Measurements from ENCODE around the gene SARDH. TPM values are rescaled to one million over a fixed set of nuclear protein-coding genes. Genes with fewer than 3 reads are reported as not detected.

The SARDH gene
- total and polyA plus RNA-seq, 2 of the 13 experiments (the other 11 are each of a cell fraction or from before 2014, with no cell fraction given) = 11.6 to 34.9 TPM

GRCh38 chr9:133738640-133739225 lies 581 bp upstream of the SARDH start (continued):
- TF ChIP-seq GLMP (CRISPR knock-in tag; IDR thresholded peaks at IDR 0.05; ENCODE audit: borderline replicate concordance) = no peak
- TF ChIP-seq MBNL3 (CRISPR knock-in tag; conservative IDR thresholded peaks at IDR 0.05) = no peak
- no peak for TF ChIP-seq NFE2L1 (CRISPR knock-in tag; IDR thresholded peaks at IDR 0.05; ENCODE audit: borderline replicate concordance)
- TF ChIP-seq ZNF558 (CRISPR knock-in tag; IDR thresholded peaks at IDR 0.05; ENCODE audit: borderline replicate concordance) = no peak
- TF ChIP-seq MZF1 (CRISPR knock-in tag; IDR thresholded peaks at IDR 0.05; ENCODE audit: borderline replicate concordance) = 0 out of 2 replicates have a peak, but pooled peaks have one; percentile 17
- TF ChIP-seq SATB2 (CRISPR knock-in tag; IDR thresholded peaks at IDR 0.05) = no peak
- TF ChIP-seq WIZ (CRISPR knock-in tag; IDR thresholded peaks at IDR 0.05) = no peak
- TF ChIP-seq, protein P1, sequence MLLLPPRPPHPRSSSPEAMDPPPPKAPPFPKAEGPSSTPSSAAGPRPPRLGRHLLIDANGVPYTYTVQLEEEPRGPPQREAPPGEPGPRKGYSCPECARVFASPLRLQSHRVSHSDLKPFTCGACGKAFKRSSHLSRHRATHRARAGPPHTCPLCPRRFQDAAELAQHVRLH (CRISPR knock-in tag; IDR thresholded peaks at IDR 0.05; ENCODE audit: borderline replicate concordance, low read depth) = no peak
- no peak for TF ChIP-seq ZIK1 (CRISPR knock-in tag; IDR thresholded peaks at IDR 0.05; ENCODE audit: borderline replicate concordance, low read depth)
- TF ChIP-seq, protein P2, sequence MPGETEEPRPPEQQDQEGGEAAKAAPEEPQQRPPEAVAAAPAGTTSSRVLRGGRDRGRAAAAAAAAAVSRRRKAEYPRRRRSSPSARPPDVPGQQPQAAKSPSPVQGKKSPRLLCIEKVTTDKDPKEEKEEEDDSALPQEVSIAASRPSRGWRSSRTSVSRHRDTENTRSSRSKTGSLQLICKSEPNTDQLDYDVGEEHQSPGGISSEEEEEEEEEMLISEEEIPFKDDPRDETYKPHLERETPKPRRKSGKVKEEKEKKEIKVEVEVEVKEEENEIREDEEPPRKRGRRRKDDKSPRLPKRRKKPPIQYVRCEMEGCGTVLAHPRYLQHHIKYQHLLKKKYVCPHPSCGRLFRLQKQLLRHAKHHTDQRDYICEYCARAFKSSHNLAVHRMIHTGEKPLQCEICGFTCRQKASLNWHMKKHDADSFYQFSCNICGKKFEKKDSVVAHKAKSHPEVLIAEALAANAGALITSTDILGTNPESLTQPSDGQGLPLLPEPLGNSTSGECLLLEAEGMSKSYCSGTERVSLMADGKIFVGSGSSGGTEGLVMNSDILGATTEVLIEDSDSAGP (CRISPR knock-in tag; IDR thresholded peaks at IDR 0.05; ENCODE audit: borderline replicate concordance) = peak; percentile 74; the same call in 1 of the 2 replicates
- no peak; a peak in 2 of 4 replicates for TF ChIP-seq POLR2A (IDR thresholded peaks at IDR 0.05; ENCODE audit: insufficient read depth in 1 of 2, low read depth in 2 of 2, low read length in 2 of 2)
- TF ChIP-seq ETV5 (CRISPR knock-in tag; IDR thresholded peaks at IDR 0.05; ENCODE audit: borderline replicate concordance) = no peak
- TF ChIP-seq KDM5B (CRISPR knock-in tag; IDR thresholded peaks at IDR 0.05; ENCODE audit: borderline replicate concordance) = peak; percentile 60
- TF ChIP-seq MXD4 (CRISPR knock-in tag; IDR thresholded peaks at IDR 0.05) = no peak
- no peak for TF ChIP-seq JUN (CRISPR knock-in tag; IDR thresholded peaks at IDR 0.05)
- TF ChIP-seq SUZ12 (IDR thresholded peaks at IDR 0.05; ENCODE audit: low read depth, low read length) = no peak
- no peak for TF ChIP-seq ATRX (CRISPR knock-in tag; IDR thresholded peaks at IDR 0.05; ENCODE audit: borderline replicate concordance)
- no peak for TF ChIP-seq MED1 (CRISPR knock-in tag; IDR thresholded peaks at IDR 0.05)
- no peak for TF ChIP-seq MXI1 (IDR thresholded peaks at IDR 0.05; ENCODE audit: borderline replicate concordance, low read depth, low read length)
- TF ChIP-seq, protein P3, sequence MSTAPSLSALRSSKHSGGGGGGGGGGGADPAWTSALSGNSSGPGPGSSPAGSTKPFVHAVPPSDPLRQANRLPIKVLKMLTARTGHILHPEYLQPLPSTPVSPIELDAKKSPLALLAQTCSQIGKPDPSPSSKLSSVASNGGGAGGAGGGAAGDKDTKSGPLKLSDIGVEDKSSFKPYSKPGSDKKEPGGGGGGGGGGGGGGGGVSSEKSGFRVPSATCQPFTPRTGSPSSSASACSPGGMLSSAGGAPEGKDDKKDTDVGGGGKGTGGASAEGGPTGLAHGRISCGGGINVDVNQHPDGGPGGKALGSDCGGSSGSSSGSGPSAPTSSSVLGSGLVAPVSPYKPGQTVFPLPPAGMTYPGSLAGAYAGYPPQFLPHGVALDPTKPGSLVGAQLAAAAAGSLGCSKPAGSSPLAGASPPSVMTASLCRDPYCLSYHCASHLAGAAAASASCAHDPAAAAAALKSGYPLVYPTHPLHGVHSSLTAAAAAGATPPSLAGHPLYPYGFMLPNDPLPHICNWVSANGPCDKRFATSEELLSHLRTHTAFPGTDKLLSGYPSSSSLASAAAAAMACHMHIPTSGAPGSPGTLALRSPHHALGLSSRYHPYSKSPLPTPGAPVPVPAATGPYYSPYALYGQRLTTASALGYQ (CRISPR knock-in tag; IDR thresholded peaks at IDR 0.05) = no peak
- no peak for TF ChIP-seq TOPORS (CRISPR knock-in tag; IDR thresholded peaks at IDR 0.05)
- 0 out of 2 replicates have a peak, but pooled peaks have one; percentile 37 for TF ChIP-seq TIGD3 (CRISPR knock-in tag; IDR thresholded peaks at IDR 0.05; ENCODE audit: borderline replicate concordance)
- TF ChIP-seq ZNF550 (CRISPR knock-in tag; IDR thresholded peaks at IDR 0.05; ENCODE audit: borderline replicate concordance) = no peak
- no peak for TF ChIP-seq CC2D1A (CRISPR knock-in tag; IDR thresholded peaks at IDR 0.05)
